Stimulated activated CD8-positive, alpha-beta memory T cell treated with anti-CD3 and anti-CD28 coated beads, Interleukin-4, amount 100 ng/mL, for 48 hours (primary cell): ENCODE data around the gene PASK.

ENCODE experiments used
- DNase-seq: peaks from one replicate; pipeline ENCODE4 v3.0.0-alpha.2; 2020

PASK gene

DNA sequence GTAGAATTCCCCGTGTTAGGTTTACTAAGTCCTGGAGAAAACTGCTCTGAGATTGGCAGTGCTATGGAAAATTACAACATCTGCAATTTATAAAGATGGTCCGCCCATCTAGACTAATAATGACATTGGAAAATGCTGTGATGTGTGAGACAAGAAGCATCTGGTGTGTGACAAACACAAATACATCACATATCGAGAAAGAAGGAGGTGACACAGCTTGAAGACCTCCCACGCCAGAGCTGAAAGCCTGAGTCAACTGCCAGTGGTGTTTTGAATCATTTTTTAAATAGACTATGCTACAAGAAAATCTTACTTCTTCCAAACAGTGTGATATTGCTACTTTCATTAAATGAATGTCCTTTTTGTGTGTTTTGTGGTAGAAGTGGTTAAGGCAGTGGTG, 30.6 kb upstream of the PASK start:
- DNase-seq: peak; percentile 51

DNA sequence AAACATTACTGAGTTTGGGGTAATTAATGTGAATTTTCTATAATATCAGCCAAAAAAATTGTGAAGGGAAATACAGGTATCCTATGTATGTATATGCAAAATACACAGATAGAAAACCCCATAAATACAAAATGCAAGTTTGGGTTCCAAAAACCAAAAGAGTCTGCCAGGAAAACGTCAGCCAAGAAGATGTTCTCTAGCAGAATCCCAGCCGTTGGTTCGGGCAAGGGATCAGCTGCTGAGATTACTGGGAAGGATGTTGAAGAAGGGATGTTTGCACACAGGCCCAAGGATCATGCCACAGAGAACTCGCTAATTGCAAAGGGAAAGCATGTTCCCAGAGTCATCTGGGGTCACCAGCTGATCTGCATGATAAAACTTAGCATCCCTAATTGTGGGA, 29.7 kb upstream of the PASK start:
- DNase-seq: no peak

DNA sequence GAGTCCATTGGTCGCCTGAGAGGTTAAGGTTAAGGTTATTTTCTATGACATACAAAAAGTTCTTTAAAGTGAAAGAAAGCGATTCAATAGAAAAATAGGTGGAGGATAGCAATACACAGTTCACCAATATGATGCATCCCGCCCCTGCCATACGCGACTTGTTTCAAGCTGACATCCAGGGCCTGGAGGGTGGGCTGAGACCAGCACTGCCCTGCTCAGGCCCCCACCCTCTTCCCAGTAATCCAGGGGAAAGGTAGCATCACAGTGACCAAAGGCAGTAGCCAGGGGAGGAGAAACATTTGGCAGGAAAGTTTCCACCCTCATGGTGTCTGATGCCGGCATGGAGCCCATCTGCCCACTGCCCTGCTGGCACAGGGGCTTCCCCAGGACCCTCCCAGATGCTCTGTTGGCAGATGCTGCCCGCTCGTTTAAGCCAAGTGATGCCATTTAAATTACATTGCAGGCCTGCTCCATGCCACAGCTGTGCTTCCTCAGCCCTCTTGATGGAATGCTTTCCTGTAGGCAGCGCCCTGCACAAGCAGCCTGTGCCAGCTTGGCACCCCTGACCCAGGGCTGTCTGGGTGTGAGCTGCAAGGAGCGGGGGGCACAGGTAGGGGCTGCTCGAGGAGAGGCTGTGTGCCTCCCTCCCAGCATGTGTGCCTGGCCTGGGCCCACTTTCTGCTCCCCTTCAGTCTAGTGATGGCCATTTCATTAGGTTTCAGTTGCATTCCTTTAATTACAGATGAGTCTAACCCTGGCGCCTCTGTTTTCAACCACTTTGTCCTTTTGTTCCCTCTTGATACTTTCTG, 28.5 kb upstream of the PASK start:
- DNase-seq: no peak

DNA sequence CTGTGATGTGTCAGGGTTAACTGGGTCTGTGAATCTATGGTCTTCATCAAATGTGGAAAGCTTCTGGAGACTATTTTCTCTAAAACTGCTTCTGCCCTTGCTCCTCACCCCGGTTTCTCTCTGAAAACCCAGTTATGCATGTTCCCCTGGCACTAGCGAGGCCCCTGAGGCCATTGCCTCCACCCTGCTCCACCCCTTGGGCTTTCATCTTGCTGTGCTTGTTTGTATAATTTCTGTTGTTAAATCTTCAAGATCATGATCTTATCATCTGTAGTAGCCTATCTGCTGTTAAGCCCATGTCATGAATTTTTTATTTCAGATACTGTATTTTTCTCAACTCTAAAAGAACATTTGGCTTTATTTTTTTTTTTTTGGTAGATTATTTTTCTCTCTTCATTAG, 24.3 kb upstream of the PASK start:
- DNase-seq: no peak

DNA sequence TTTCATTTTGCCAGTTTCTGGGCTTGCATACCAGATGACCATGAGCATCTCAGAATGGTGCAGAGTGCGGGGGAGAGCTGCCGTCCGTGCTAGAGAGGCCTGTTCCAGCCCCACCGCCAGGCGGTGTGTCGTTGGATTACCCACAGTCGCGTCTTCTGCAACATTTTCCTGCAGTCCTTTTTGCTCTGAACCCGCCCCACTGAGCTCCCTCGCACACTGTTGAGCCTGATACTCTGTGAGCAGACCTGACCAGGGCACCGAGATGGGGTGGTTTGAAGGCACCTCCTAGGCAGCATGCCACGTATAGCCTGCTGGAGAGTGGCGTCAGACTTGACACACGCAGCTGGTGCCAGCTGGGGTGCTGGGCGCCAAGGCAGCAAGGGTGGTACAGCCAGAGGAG, 19.1 kb upstream of the PASK start:
- no peak for DNase-seq

DNA sequence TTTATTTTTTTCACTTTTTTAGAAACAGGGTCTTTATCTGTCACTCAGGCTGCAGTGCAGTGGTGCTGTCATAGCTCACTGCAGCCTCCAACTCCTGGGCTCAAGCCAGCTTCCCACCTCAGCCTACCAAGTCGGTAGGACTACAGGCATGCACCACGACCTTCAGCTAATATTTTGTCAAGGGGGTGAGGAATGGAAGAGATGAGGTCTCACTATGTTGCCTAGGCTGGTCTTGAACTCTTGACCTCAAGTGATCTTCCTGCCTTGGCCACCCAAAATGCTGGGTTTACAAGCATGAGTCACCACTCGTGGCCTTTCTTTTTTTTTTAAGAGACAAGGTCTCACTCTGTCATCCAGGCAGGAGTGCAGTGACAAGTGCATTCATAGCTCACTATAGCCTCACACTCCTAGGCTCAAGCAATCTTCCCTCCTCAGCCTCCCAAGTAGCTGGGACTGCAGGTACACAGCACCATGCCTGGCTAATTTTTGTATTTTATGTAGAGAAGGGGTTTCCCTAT, 14.4 kb upstream of the PASK start:
- DNase-seq: no peak

DNA sequence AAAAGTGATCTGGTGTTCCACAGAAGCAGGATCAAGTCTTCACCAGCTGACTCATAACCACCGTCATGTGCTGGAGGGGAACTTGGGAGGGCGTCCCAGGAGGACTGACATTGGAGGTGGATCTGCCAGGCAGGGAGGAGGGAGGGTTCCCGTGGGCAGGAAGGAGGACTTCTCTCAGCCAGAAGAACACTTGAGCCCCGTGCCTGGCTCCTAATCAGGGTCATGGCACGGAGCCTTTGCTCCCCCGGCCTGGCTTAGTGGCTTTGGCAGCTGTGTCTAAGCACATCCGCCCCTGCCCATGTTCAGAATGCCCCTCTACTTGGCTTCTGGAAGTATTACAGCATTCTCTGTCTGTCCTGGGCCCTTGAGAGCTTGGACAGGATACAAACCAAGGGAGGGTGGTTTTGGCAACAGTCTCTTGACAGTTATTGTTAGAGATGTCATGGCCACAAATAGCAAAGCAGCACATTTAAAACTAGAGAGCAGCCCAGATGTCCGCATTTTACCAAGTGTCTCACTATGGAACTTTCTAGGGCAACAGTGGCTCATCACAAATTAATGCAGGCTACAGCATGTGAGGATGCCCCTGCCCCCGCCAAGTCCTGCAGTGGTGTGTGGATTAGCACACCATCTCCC, 12.5 kb upstream of the PASK start:
- no peak for DNase-seq

DNA sequence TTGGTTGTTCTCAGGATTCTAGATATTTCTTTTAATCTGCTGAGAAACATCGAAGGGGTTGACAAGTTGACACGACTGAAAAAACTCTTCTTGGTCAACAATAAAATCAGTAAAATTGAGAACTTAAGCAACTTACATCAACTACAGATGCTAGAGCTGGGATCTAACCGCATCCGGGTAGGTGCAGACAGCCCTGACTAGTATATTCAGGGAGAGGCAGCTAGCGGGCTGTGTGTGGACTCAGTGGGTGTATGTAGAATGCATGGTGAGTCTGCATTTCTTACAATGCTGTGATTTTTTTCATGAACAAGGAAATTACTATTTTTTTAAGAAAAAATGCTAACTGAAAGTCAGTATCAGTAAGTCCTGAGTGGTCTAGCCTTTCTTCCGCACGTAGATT, 11.0 kb upstream of the PASK start:
- DNase-seq: no peak

DNA sequence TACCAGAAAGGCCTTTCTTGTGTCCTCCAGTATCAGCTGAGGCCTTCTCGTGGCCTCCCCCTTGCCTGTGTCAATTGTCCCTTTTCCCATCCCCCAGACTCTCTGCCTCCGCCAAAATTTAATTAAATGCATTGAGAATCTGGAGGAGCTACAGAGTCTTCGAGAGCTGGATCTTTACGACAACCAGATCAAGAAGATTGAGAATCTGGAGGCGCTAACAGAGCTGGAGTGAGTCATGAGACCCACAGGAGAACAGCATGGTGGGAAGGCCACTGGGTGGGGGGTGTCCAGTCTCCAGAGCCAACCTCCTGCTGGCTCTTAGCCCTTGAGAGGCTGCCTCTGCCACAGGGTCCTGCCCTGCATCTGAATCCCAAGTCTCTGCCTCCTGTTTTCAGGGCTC, 9.8 kb upstream of the PASK start:
- DNase-seq: no peak

DNA sequence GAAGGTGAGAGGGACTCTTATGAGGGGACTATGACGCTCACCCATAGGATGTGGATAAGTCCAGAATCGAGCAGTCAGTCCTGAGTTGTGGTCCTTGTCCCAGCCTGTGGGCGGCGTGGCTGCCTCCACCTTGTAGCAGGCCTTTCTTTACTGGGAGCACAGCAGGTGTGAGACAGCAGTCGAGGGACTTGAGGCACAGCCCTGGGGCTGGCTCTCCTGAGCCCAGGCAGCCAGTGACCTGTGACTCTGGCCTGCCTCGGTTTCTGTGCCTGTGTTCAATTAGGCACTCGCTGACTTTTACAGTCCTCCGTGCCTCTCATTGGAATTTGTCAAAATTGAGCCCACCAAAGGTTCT, 9.3 kb upstream of the PASK start:
- DNase-seq: no peak

DNA sequence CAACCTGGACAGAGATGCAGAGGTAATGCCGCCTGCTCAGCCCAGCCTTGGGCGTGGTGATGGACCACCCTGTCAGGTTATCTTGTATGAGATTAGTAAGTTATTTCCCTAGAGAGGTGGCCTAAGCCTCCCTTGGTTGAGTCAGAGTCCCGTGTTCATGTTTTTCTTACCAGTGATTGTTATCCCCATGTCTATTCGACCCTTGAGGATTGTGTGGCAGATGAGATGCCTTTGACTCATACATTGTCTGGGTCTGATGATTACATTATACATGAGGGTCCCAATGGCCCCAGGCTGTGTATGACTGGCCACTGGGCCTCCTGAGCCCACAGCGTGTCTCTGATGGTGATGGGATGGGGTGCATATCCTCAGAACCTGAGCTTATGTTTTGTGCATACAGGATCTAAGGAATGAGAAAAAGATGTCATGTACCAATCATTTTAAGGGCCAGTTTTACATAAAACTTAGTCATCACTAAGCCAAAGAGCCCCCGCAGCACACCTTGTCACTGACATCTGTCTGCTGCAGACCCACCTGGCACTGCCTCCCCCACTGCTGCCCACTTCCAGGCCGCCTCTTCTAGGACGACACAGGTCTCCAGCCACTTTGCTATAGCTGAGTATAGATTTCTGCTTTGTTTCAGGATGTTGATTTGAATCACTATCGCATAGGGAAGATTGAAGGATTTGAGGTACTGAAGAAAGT, 8.7 kb upstream of the PASK start:
- DNase-seq: no peak

DNA sequence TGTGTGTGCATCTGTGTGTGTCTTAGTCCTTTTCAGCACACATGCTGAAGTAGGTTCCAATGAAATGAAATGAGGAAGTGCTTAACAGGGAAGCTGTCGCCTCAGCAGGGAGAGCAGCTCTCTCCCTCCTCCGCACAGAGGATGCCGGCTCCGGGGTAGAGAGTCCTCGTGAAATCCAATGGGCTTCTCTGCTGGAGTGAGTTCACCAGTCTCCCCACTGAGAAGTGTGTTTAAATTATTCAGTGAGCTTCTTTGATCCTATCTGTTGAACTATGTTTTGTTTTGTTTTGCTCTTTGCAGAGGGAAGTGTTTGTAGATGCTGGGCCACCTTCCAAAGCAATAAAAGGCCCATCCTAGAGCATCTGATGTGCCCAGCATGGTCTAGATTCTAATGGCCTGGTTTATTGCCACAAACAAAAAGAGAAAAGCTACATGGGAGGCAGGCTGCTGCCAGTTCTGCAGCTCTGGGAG, 7.7 kb upstream of the PASK start:
- DNase-seq: no peak

DNA sequence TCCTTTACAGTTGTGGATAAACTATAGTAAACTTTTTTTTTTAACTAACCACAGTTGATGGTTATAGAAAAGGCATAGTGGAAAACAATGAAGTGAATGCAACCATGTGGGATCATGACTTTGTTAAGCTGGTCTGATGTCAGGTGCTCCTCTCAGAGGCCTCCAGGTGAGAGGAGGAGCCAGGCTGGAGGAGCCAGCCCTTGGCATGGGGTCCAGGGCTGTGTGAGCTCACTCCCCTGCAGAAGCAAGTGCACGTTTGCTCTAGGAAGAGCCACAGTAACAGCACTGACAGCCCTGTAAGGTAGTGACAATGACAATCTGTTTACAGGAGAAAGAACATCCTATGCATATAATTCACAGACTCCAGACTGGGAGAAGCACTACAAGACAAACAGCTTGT, 6.7 kb upstream of the PASK start:
- no peak for DNase-seq

DNA sequence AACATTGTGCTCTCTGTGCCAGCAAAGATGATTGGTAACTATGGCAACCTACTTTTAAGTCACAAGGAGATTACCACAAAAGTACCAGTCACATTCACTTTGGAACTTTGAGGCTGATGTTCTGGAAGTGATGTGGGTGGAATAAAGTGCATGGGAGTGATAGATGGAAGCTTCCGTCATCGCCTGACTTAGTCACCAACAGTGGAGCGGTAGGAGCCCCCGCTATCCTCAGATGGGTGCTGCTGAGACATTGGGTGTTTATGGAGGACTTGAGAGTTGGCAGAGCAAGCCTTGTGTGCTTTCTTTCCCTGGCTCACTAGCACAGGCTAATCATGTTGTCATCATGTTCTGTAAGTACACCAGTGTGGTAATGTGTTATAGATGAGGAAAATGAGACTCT, 5.6 kb upstream of the PASK start:
- DNase-seq: peak; percentile 63

DNA sequence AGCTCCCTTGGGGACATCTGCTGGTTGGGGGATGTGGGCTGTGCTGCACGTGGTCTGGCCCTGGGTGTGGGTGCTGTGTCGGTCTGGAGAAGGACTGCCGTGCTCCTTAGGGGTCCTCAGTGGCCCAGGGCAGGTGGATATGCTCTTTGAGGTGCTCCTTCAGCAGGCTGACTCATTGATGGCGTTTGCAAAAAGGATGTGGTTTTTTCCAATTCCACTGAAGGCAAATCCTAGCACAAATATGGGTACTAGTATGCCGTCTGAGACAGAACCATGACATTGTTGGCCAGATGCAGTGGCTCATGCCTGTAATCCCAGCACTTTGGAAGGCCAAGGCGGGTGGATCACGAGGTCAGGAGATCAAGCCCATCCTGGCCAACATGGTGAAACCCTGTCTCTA, 4.3 kb upstream of the PASK start:
- DNase-seq: peak; percentile 30

DNA sequence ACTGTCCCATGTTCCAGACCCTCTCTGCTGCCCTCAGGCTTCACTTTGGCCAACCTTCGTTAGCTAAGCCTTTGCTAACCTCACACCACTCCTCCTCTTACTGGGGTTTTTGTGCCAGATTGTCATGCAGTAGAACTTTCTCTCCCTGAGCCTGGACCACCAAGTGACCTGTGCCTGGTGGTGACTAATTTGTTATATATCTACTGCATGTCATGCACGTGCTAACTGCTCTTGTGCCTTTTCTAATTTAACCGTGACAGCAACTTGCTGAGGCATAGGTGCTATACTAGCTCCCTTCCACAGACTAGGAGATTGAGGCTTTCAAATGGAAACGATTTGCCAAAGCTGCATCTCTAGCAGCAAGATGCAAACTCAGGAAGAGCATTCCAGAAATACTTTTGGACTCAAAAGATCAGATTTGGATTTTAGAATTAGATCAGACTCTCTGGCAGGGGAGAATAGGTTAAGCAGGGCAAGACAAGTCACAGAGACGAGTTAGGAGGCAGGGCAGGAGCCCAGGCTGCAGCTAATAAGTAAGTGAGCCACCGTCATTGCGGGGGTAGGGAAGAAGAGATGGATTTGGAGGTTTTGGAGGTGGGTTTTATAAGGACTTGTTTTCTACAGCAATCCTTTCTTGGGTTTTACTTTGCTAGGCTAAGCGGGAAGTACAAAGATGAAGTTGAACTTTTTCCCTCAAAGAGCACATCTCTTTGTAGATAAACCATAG, 2.8 kb upstream of the PASK start:
- DNase-seq: no peak

DNA sequence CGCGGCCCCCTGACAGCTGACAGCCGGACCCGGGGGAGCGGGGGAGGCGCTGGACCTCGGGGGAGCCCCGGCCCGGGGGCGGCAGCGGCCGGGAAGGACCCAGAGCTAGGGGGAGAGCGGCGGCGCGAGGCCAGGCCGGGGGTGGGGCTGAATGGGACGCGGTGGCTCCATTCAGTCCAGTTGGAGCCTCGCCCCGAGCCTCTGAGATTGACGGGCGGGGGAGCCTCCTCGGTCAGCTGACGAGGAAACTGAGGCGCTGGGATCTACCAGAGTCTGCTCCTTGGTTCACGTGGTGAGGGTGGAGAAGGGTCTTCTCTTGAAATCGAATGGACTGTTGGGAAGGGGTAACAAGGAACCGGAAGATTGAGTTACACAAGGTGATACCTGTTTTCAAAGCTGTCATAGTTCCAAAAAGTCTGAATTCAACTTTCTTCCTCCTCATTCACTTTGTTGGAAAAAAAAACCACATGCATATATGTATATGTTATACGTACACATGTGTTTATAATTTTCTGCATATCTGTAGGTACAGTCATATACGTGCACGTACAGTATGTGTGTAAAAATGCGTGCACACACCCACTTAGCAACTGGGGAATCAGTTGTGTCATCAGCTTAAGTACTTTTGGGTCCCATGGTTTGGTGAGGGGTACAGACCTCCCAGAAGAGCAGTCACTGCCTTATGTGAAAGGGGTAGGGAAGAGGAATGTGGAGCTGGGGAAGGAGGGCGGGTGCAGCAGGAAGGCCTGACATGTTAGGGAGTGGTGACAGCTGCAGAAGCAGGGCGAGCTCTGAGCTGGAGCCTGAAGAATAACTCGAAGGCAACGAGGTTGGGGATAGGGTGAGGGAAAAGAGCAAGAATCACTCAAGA, 1.6 kb upstream of the PASK start:
- DNase-seq: no peak

DNA sequence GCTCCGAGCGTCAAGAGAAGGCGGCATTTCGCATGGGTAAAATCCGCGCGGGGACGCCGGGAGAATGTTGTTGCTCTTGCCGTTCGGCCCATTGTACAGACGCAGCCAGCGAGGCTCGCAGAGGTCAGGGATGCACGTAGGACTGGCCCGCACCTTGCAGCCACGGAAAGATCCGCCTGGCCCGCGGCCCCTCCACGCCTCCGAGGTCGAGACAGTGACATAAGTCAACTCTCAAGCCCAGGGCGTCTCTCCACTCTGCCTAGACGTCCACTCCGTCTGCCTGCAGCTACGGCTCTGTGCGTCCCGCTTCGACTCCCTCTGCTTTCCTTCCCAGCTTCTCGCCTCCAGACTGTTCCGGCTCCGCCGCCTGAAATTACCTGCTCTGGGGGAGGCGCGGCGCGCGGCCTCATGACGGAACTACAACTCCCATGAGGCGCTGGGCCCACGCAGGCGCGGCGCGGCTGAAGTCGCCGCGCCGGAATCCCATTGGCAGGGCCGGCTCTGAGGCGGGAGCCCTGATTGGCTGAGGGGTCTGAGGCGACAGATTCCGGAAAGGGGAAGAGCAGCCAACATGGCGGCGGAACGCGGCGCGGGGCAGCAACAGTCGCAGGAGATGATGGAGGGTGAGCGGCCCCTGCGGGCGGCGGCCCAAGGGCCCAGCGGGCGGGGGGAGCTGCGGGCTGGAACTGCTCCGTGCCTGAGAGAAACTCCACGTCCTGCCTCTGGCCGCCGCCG, 820 bp upstream of the PASK start, which contains the start of gene PPP1R7:
Gene PPP1R7, plus strand, starts transcription at position 543 of the 735 bp plus-strand sequence. Its CDS starts 29 bp downstream, at position 572.
- DNase-seq: peak; percentile 95

DNA sequence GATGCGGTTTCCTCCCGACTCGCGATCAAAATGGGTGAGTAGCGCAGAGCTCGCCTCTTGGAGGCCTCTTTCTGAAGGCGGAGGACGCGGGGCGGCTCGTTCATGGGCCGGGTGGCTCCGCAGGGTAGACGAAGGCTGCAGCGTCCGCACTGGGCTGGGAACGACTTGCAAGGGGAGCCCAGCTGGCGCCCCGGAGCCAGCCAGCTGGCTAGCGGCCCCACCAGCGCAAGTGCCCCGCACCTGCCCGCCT, 328 bp upstream of the PASK start:
- no peak for DNase-seq

DNA sequence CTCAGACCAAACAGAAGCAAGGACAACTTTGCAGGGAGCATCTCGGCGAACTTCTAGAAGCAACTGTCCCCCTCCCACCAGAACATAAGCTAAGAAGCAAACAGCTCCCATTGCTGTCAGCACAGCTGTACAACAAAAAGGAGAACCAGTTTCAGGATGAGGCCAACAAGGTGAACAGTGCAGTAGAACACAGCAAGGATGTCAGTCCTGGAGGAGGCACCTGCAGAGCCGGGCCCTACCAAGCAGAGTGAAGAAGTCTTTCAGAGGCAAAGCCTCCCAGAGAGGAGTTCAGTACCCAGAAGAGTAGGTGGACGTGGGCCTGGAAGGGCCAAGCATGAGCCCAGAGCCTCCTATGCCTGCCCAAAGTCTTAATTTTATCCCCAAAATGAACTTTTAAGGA, 1.0 kb downstream of the PASK start:
- DNase-seq: no peak

DNA sequence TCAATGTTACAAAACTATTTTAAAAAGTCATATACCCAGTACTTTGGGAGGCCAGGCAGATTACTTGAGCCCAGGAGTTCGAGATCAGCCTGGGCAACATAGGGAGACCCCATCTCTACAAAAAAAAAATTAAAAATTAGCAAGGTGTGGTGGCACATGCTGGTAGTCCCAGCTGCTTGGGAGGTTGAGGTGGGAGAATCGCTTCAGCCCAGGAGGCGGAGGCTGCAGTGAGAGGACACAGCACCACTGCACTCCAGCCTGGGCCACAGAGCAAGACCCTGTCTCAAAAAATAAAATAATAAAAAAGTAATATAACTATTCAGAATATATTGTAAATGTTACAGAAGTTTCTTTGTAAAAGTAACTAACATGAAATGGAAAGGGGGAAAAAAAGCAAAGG, 1.9 kb downstream of the PASK start:
- DNase-seq: no peak

DNA sequence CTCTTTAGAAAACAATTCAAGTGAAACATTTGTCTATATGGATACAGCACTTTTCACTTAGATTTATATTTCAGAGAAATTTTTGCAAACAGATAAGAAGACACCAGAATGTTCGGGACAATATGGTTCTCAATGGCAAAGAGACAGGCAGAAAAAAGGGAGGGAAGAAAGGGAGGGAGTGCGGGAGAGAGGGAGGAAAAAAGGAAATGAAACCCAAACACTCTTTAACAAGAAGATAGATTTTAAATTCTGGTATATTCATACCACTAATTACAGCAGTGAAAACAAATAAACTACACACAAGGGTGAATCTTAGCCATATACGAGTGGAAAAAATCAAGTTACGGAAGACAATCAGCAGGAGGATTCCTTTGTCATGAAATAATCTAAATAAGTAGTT, 3.0 kb downstream of the PASK start:
- DNase-seq: no peak
